ENCODE data around the gene RSAD1.

The RSAD1 gene

DNA sequence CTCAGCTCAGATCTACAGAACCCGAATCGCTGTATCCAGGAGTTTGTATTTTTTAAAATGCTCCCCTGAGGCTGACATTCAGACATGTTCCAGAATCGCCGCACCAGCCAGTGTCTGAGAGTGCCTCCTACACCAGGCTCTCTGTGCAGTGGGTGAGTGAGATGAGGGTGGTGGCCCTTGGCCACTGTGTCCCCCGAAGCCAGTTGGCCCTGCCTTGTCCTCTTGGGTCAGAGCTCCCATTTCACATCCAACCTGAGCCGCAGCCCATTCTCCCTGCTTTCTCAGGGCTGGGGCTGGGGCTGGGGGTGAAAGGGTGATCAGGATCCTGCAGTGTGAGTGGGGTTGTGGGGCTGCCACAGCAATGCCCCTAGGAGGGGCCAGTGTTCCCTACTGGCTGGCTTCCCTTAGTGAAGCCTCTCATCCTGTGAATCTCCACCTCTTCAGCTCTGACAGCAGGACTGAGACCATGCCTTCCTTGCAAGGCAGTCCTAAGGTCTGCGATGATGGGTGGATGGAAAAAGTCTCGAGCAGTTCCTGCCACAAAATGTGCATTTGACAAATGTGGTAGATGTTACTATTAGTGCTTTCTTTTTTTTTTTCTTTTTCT is 16.7 kb downstream of the RSAD1 start:
- DNase-seq (ENCODE audit: low spot score): no peak

DNA sequence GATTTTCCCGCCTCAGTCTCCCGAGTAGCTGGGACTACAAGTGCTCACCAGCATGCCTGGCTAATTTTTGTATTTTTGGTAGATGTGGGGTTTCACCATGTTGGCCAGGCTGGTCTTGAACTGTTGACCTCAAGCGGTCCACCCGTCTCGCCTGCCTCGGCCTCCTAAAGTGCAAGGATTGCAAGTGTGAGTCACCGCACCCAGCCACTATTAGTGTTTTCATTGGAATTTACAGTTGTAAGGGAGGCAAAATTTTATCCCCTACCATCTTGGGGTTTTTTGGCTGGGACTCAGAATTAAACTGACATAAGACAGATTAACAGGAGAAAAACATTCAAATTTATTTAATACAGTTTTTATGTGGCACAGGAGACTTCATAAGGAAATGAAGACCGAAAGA is 17.3 kb downstream of the RSAD1 start:
- no peak for DNase-seq (ENCODE audit: low spot score)

DNA sequence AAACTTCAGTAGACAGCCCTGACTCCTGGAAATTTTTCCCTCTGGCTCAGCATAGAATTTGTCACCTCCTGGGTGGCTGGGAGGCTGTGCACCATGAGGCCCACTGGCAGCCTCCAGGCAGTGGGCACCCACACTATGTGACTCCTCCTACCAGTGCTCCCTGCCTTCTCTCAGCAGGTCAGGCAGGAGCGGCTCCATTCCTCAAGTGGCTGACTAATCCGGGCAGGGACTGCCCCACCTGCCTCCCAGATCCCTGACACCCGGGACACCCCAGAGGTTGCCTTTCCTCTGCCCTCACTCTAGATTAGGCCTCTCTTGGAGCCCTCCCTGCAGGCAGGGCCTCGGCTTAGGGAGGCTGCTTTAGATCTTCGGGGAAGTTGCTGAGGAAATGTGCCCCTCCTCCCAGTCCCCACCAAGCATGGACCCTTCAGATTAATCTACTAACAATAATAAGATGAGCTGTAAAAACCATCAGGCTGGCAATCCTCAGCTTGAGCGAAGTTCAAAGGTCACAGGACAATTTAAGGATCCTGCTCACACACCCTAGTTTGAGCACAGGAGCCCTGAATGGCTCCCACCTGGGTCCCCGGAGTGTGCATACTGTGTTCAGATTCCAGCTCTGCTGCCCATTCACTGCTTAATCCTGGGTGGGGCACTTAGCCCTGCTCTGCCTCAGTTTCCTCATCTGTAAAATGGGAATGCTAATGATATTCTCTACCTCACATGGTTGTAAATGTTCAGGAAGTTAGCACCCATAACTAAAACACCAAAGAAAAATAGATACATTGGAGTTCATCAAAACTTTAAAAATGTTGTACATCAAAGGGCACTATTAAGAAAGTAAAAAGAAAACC is 19.6 kb downstream of the RSAD1 start:
- DNase-seq (ENCODE audit: low spot score): no peak

DNA sequence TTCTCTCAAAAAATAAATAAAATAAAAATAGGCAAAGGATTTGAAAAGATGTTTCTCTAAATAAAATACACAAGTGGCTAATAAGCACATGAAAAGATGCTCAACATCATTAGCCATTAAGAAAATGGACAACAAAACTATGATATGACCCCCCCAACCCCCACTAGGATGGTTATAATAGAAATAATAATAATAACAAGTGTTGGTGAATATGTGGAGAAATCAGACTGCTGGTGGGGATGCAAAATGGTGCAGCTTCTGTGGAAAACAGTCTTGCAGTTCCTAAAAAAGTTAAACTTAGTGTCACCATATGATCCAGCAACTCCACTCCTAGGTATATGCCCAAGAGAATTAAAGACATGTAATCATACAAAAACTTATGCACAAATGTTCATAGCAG is 20.6 kb downstream of the RSAD1 start:
- DNase-seq (ENCODE audit: low spot score): no peak

DNA sequence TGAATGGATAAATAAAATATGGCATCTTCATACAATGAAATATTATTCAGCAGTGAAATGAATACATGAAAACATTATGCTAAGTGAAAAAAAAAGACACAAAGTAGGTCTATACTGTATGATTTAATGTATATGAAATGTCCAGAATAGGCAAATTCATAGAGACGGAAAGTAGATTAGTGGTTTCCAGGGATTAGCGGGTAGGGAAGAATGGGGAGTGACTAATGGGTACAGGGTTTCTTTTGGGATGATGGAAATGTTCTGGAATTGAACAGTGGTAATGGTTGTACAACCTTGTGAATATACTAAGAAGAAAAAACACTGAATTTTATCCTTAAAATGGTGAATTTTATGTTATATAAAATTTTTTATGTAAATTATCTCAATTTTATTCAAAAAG is 21.1 kb downstream of the RSAD1 start:
- DNase-seq (ENCODE audit: low spot score): no peak

DNA sequence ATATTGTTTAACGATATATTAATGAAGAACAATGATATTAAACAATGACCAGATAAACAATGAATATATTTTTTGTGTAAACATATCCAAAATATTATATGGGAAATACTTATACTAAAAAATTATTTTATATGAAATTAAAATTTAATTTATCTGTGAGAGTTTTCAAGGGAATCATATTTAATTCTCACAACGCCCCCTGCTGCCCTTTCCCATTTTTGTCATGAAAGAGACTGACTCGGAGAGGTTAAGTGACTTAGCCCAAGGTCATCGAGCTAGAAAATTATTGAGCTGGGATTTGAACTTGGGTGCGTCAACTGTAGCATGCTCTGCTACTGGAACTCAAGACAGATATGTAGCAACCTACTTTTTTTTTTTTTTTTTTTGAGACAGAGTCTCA is 22.4 kb downstream of the RSAD1 start:
- DNase-seq (ENCODE audit: low spot score): peak; percentile 34

DNA sequence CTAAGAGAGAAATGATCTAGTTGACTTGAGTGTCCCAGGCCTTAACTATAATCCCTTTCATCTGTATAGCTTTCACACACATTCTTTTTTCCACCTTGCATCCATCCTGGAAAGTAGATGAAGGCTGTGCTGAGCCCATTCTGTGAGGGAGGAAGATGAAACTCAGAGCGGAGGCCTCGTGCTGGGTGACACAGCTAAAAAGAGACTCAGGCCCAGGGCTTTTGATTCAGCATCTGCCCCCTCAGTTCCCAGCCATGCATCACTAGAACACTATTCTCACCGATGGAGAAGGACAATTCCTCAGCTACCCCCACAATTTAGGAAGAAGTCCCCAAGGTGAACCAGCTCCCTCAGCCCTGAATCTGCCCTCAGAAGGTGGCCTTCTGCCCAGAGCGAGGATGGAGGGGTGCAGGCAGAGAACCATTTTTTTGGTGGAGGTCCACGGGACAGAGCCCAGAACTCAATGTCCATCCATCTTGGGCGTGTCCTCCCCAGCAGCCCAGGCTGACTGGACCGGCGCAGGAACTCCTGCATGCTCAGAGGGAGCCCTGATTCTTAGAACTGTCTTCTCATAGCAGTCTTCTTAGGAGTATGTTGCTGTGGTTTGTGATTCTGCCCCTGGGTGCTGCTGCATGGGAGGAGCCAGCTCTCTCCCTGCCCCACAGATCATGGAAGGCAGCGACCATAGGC is 23.8 kb downstream of the RSAD1 start:
- DNase-seq (ENCODE audit: low spot score): no peak

DNA sequence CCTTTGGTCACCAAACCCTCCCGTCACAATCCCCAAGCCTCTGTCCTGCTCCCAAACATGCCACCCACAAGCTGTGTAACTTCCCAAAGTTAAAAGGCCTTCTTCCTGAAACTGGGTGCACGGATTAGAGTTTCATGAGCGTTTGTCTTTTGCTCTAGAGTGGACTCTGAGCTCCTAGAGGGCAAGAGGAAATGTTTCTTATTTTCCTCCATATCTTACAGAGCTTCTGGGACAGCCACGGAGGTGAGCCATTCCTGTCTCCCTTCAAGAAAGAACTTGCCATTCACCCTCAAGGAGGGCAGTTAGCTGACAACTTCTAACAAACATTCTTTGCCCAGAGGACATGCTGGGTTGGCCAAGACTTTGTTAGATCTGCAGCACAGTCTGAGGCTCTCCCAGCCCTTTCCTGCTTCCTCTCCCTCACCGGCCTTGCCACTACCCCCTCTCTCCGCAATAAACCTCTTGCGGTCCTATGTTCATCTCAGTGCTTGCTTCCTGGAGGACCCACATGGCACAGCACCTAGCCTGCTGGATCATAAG is 27.0 kb downstream of the RSAD1 start:
- DNase-seq (ENCODE audit: low spot score): no peak

DNA sequence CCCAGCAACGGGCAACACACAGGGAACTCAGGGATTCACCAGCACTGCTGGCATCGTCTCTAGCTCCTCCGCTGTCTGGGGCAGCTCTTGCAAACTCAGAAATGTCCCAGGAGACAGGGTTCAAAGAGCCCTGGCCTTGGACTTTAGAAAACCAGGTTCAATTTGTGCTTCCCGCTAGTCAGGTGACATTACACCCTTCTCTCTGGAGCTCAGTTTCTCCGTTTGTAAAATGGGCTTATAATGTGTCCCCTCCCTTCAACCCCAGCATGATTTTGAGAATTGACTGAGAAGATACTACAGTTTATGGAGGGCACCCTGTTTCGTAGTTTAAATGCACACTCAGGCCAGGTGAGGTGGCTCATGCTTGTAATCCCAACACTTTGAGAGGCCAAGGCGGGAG is 27.6 kb downstream of the RSAD1 start:
- no peak for DNase-seq (ENCODE audit: low spot score)

DNA sequence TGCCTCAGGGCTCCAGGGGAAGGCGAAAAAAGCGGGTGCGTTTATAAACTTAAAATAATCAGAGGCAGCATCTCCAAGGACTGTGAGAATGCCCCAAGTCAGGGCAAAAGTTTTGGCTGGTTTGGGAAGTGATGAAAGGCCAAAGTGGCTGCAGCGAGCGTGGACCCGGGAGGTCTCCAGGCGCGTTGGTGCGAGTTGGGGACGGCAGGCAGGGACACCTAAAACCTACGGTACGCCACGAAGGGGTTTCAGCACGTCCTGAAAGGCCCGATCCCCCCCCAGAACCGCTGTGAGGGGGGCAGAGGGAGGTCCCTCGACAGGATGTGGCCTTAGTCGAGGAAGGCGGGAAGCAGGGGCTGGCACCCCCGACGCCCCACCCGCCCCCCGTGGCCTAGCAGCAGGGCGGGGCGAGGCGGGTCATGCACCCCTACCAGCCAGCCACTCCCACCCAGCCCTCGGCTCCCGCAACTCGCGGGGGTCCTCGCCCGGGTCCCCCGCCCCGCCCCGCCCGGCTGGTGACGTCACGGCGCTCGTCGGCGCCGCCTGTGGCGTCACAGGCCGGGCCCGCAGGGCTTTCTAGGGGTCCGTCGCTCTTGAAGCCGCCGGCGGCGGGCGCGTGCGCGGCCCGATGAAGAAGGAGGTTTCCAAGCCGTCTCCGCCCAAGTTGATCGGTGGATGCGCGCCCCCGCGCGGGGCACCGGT is 29.4 kb downstream of the RSAD1 start, which contains the start of gene MYCBPAP:
Gene MYCBPAP (plus strand): TSS at position 569 of the 702 bp plus-strand sequence. CDS start 236 bp downstream, outside the sequence.
- peak; percentile 65 for DNase-seq (ENCODE audit: low spot score)

DNA sequence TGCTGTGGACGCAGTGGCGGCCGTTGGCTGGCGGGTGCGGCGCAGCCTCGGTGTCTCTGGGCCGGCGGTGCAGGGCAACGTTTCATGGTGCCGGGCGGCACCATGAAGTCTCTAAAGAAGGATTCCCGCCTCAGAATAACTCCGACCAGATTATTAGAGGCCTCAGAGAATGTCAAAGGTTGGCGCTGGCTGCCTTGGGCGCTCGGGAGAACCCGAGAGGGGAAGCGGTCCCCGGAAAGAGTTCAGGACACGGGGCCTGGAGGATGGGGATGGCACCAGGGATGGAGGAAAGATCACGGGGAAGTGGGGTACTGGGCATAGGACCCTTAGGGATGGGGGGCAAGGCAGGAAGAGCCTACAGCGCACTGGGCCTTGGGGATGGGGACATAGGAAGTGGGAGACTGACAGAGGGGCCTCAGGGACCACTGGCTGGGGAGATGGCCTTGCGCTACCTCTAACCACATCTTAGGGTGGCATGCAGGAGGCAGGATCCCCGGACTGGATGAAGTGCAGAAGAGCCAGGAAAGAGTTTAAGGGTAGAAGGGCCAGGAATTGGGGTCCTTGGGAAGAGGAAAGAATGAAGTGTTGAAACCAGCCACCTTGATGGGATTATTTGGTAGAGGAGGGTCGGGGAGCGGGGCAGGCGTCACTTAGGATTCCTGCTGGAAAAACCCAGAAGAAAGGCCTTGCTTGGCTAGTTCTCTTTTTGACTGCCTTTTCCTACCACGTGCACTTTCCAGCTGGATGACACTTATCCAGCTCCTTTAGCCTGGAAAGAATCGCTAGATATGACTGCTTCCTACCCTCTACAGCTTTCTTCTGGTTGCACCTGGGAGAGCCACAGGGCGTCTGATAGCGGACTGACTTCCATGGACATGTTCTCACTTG is 30.2 kb downstream of the RSAD1 start:
- no peak for DNase-seq (ENCODE audit: low spot score)

DNA sequence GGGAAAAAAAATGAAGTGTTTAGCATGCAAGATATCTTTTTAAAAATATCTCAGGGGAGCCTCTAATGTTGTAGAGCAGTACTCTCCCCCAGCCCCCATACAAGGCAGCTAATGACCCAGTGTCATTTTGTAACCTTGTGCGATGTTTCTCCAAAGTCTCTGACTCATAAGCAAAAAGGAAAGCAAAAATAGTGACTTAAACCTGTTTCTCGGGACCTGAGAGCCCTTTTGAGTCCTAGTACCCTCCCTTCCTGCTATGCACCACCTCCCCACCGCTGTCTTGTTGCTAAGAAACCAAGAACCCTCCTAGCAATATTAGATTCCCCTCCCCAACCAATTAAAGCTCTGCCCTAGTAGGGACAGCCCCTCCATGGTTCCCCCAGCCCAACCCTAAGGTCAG is 32.4 kb downstream of the RSAD1 start:
- no peak for DNase-seq (ENCODE audit: low spot score)

DNA sequence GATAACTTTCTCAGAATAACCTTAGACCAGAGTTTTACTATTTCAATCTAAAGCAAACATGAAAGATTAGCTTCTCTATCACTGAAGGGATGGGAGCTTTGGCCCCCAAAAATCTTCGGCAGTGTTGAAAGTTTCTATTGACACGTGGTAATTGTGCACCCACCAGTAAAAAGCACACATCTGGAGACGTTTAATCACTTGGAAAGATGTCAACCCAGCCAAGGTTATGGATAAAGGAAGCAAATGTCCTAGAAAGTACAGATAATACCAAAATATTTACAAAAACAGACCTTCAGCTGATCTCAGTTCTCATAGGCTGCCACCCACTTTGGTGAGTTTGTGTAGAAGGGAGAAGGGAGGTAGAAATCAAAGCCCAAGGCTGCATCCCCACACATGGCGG is 34.8 kb downstream of the RSAD1 start:
- no peak for DNase-seq (ENCODE audit: low spot score)

DNA sequence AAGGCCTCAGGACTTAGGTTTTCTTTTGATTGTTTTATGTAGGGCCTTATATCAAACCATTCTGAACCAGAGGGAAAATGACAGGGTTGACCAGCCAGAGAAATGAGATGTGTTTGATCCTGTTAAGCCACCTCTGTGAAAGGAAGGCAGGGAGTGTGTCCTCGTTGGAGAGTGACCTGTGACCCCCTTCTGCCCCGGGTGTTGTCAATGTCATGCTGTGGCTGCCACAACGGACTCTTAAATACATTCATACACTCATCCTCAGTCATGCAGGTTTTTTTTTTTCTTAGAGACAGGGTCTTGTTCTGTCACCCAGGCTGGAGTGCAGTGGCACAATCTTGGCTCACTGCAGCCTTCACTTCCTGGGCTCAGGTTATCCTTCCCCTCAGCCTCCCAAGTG is 35.7 kb downstream of the RSAD1 start:
- no peak for DNase-seq (ENCODE audit: low spot score)

DNA sequence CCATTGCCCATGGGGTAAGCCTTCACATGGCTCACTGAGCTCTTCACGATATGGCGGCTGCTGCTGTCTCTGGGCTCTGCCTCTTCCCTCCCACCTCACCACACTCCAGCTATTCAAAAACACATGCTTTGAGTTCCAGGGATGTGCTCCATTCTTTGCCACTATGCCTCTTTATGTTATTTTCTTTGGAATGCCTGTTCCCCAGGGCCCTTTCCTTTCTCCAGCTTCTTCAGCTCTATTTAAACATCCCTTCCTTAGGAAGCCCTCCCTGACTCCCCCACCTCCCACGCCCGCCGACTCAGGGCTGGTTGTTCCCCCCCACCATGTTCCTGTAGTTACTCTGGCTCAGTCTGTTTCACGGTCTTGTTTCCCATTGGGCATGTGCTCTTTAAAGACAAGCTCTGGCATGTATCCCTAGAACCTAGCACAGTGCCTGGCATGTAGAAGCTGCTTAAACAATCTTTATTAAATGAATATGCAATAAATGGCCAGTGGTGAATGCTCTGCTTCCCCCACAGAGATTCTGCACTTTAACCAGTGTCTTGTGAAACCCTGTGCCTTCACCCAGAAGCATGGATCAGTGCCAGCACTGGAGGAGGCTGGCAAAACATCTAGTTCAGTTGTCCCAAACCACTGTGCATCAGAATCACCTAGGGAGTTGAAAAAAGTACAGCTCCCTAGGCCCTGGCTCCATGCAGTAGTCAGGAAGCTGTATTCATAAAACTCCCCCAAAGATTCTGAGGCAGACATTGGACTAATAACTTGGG is 36.5 kb downstream of the RSAD1 start:
- DNase-seq (ENCODE audit: low spot score): no peak

DNA sequence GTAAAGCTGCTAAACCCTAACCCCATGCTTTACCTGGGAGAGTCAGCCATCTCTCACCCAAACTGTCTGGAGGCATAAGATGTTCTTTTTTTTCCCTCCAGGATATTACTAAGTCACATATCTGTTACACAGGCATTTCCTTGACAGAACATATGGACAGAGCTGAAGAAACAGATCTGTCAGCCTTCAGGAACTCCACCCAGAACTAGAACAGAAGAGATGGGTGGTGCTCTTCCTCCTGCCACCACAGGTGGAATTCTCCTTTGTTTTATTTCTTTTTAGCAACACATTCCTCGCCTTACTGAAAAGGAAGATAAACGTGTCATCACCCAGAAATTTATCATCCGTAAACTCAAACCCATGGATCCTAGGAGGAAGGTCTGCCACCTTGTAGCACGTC is 38.4 kb downstream of the RSAD1 start:
- no peak for DNase-seq (ENCODE audit: low spot score)

DNA sequence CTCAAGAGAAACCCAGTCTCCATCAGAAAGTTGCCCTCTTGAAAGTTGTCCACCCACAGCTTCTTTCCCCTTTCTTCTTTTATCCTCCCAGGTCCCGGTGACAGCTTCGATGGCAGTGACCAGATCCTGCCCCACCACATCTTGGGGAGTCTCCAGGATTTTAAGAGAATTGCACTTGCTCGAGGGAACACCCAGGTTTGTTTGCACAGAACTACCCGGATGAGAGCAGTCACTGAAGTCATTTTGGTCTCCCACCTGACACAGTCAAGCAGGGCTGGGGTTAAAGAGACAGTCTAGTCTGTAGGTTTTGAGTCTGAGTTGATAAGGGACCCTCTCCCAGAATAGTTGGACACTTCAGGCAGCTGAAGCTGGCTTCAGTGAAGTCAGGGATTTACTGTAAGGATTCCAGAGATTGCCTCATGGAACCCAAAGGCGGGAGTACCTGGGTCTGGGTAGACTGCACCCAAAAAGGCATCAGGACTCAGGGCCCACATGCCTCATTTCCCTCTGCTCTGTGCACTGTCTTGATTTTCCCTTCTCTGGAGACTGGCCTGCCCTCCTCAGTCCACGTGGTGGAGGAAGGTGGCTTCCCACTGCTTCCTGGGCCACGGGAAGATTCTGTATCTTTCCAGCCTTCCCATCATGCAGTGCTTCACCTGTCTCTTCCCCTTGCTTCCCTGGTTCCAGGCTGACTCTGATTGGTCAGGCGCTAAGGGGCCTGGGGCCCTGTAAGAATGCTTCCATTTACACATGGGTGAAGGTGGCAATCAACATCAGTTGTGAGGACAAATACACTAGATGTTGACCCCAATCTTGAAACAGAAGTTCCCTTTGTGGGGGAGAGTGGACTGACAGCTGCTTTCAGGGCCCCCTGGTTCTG is 39.1 kb downstream of the RSAD1 start:
- no peak for DNase-seq (ENCODE audit: low spot score)

DNA sequence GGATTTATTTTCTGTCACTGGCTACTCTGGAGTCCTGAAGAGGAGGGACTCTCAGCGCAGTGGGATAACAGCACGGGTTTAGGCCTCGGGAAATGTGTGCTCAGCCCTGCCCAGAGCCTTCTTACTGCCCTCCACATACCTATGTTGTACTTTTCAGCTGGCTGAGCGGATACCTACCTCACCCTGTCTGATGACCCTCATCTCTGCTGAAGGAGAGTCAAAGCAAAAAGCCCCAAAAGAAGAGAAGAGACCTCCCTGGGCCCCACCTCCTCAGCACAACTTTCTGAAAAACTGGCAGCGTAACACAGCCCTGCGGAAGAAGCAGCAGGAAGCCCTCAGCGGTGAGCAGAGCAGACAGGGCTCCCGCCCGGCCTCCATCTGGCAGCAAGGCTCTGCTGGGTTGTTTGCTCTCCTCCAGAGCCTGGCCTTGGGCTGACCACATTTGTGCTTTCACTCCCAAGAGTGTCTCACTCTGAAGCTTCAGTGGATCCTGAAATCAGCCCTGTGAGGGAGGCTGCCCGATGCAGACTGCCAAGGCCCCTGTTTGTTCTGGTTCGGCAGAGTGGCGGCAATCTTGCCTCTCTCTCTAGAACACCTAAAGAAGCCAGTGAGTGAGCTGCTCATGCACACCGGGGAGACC is 39.8 kb downstream of the RSAD1 start:
- DNase-seq (ENCODE audit: low spot score): no peak
